ENCODE results near the gene ZNF143. TPM values are rescaled to one million over a fixed set of nuclear protein-coding genes. Genes with fewer than 3 reads are reported as not detected.

Gene ZNF143
- total and polyA plus RNA-seq, 10 donors = 12.1 to 42.5 (median 32.9) TPM

- 91 to 97% (median 95%) methylated on average over 3 of the region's 3 CpGs for WGBS, 5 donors
- Histone ChIP-seq H3K9me3 (no peaks in the 10 kb centered on the region), H3K36me3 (peaks cover 2 to 98% (median 60%) of the 10 kb centered on the region in 6 donors), H3K4me1 (no peaks in the 10 kb centered on the region), H3K27ac (no peak overlapping the region), H3K27me3 (replicated peaks in 1 of 7) (no peaks in the 10 kb centered on the region), H3K4me3 (no peak overlapping the region)
- no peak for TF ChIP-seq POLR2A (IDR thresholded peaks at IDR 0.05)
- TF ChIP-seq, protein P1, sequence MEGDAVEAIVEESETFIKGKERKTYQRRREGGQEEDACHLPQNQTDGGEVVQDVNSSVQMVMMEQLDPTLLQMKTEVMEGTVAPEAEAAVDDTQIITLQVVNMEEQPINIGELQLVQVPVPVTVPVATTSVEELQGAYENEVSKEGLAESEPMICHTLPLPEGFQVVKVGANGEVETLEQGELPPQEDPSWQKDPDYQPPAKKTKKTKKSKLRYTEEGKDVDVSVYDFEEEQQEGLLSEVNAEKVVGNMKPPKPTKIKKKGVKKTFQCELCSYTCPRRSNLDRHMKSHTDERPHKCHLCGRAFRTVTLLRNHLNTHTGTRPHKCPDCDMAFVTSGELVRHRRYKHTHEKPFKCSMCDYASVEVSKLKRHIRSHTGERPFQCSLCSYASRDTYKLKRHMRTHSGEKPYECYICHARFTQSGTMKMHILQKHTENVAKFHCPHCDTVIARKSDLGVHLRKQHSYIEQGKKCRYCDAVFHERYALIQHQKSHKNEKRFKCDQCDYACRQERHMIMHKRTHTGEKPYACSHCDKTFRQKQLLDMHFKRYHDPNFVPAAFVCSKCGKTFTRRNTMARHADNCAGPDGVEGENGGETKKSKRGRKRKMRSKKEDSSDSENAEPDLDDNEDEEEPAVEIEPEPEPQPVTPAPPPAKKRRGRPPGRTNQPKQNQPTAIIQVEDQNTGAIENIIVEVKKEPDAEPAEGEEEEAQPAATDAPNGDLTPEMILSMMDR (IDR thresholded peaks at IDR 0.05 in 8 of 11, conservative IDR thresholded peaks at IDR 0.05 in 3 of 11) = no peak
- TF ChIP-seq POLR2AphosphoS5 (IDR thresholded peaks at IDR 0.05) = no peak
- no peak for DNase-seq
- intact Hi-C loops (cut with DNase I; ENCODE audit: low total_unique reads) = no loop called here
Observed at GRCh38 chr11:9489080-9489765, 28.4 kb downstream of the ZNF143 start.

DNA sequence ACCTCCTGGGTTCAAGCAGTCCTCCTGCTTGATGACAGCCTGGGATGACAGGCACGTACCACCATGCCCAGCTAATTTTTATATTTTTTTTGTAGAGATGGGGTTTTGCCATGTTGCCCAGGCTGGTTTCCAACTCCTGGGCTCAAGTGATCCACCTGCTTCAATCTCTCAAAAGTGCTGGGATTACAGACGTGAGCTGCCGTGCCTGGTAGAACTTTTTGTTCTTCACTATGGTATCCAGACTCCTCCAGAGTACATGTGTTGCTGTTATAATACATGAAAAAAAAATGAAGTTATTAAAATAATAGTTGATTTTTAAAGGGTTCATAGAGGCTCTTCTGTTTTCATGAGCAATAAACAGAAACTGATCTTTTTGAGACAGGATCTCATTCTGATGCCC is 29.6 kb downstream of the ZNF143 start:
- intact Hi-C loops (cut with DNase I; ENCODE audit: low total_unique reads) = no loop called here
- peaks cover 4 to 98% (median 66%) of the 10 kb centered on the region in 6 donors for H3K36me3 ChIP-seq
- no peaks in the 10 kb centered on the region for H3K4me1 ChIP-seq
- no peaks in the 10 kb centered on the region for H3K9me3 ChIP-seq
- H3K27me3 ChIP-seq (replicated peaks in 1 of 7) = no peaks in the 10 kb centered on the region
- no peak overlapping the region for H3K27ac ChIP-seq
- H3K4me3 ChIP-seq = no peak overlapping the region
- TF ChIP-seq POLR2AphosphoS5 (IDR thresholded peaks at IDR 0.05) = no peak
- TF ChIP-seq, protein P1 (IDR thresholded peaks at IDR 0.05 in 8 of 11, conservative IDR thresholded peaks at IDR 0.05 in 3 of 11) = no peak
- no peak for TF ChIP-seq POLR2A (IDR thresholded peaks at IDR 0.05)
- 95 to 100% (median 99%) methylated on average over 3 of the region's 3 CpGs for whole genome bisulfite sequencing, 5 donors
- no peak for DNase-seq

- intact Hi-C loops (cut with DNase I; ENCODE audit: low total_unique reads) = no loop called here
- Histone ChIP-seq H3K27me3 (replicated peaks in 1 of 7) (no peaks in the 10 kb centered on the region), H3K4me1 (no peaks in the 10 kb centered on the region), H3K36me3 (peaks cover 2 to 100% (median 77%) of the 10 kb centered on the region in 6 donors), H3K27ac (no peak overlapping the region), H3K4me3 (no peak overlapping the region), H3K9me3 (no peaks in the 10 kb centered on the region)
- TF ChIP-seq POLR2AphosphoS5 (IDR thresholded peaks at IDR 0.05) (no peak), POLR2A (IDR thresholded peaks at IDR 0.05) (no peak)
- TF ChIP-seq, protein P1 (IDR thresholded peaks at IDR 0.05 in 8 of 11, conservative IDR thresholded peaks at IDR 0.05 in 3 of 11) = no peak
- no peak for DNase-seq
- WGBS, 5 donors = 23 to 78% (median 48%) methylated on average over 1 of the region's 1 CpG
Observed at GRCh38 chr11:9493492-9493891, 32.7 kb downstream of the ZNF143 start.

- WGBS, 5 donors = 94 to 100% (median 97%) methylated on average over 3 of the region's 3 CpGs
Observed at GRCh38 chr11:9494316-9494715, 33.5 kb downstream of the ZNF143 start.

More at GRCh38 chr11:9494316-9494715, 33.5 kb downstream of the ZNF143 start:
- Histone ChIP-seq H3K36me3 (peaks cover 2 to 100% (median 81%) of the 10 kb centered on the region in 6 donors), H3K9me3 (no peaks in the 10 kb centered on the region), H3K4me1 (no peaks in the 10 kb centered on the region), H3K4me3 (no peak overlapping the region), H3K27me3 (replicated peaks in 1 of 7) (no peaks in the 10 kb centered on the region), H3K27ac (no peak overlapping the region)
- intact Hi-C loops (cut with DNase I; ENCODE audit: low total_unique reads) = no loop called here
- no peak for TF ChIP-seq POLR2A (IDR thresholded peaks at IDR 0.05)
- no peak for DNase-seq
